Measurements from ENCODE around the gene TMEM141.
A peak's percentile ranks its signal among the peaks of the same experiment; 100 is the strongest.
"Not testable (repeated sequence)": the region's sequence is repeated elsewhere in the genome, so short reads cannot be mapped to it uniquely, and the experiment has no call there.

TMEM141 gene

DNA sequence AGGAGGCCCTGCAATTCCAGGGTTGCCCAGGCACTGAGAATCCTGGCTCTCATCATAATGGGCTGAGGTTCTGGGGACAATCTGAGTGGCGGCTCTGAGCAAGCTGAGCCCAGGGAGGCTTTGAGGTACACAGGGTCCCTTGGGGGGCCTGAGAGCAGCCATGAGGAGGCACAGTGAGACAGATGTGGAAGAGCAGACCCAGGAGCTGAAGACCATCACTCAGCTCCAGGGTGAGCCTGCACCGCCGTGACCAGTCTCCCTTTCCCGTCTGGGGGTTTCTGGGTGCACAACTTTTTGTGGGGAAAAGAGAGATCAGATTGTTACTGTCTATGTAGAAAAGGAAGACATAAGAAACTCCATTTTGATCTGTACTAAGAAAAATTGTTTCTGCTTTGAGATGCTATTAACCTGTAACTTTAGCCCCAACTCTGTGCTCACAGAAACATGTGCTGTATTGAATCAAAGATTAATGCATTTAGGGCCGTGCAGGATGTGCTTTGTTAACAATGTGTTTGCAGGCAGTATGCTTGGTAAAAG lies 5.2 kb downstream of the TMEM141 start, which contains the start of gene CCDC183:
TSS of gene CCDC183 (plus strand) at position 101 of the 537 bp plus-strand sequence. CDS start at position 161, 60 bp downstream.
- DNase-seq, result no peak

DNA sequence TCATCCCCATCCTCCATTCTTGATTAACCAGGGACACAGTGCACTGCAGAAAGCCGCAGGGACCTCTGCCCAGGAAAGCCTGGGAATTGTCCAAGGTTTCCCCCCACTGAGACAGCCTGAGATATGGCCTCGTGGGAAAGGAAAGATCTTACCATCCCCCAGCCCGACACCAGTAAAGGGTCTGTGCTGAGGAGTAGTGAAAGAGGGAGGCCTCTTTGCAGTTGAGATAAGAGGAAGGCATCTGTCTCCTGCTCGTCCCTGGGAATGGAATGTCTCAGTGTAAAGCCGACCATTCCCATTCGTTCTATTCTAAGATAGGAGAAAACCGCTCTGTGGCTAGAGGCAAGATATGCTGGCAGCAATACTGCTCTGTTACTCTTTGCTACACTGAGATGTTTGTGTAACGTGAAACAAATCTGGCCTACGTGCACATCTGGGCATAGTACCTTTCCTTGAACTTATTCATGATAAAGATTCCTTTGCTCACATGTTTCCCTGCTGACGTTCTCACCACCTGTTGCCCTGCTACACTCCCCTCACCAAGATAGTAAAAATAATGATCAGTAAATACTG lies 5.7 kb downstream of the TMEM141 start:
- DNase-seq, result not testable (repeated sequence)

DNA sequence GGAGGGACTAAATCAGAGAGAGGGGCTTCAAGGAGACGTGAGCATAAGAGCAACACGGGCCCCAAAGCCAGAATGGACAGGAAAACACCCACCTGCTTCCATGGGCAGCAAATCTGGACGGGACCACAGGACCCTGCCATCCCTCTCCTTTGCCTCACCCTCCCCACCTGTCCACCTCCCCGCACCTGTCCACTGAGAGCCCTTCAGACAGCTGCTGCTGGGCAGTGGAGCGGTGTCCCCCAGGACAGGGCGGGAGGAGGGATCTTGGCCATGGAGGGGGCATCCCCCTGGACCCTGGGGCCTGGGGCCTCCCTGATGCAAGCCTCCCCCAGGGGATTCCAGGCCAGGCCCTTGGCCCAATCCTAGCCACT lies 7.5 kb downstream of the TMEM141 start:
- no peak for DNase-seq

DNA sequence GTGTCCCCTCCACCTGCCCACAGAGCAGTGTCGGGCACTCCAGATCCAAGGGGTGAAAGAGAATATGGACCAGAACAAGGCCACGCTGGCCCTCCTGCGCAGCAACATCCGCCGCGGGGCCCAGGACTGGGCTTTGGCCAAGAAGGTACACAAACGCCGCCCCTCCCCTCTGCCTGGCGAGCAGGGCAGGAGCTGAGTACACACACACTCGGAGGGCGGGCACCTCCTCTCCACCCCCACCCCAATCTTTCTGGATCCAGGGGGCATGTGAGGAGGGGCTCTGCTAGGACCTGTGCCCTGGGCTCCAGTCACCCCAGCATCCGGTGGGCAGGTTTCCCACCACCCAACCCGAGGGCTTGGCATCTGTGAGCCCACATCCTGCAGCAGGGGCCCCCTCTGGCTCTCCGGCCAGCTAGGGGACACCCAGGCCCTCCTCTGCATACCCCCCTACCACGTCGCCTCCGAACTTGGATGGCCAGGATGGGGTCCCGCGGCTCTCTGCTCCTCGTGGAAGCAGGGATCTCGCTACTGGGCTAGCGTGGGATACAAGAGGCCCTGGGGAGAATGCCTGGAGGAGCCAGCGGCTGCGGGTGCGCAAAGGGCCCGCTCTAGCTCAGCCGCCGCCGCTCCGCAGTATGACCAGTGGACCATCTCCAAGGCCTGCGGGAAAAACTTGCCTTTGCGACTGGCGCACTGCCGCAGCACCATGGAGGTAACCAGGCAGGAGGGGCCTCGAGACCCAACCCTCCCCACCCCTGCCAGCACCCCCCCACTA lies 8.1 kb downstream of the TMEM141 start:
- DNase-seq, result no peak

DNA sequence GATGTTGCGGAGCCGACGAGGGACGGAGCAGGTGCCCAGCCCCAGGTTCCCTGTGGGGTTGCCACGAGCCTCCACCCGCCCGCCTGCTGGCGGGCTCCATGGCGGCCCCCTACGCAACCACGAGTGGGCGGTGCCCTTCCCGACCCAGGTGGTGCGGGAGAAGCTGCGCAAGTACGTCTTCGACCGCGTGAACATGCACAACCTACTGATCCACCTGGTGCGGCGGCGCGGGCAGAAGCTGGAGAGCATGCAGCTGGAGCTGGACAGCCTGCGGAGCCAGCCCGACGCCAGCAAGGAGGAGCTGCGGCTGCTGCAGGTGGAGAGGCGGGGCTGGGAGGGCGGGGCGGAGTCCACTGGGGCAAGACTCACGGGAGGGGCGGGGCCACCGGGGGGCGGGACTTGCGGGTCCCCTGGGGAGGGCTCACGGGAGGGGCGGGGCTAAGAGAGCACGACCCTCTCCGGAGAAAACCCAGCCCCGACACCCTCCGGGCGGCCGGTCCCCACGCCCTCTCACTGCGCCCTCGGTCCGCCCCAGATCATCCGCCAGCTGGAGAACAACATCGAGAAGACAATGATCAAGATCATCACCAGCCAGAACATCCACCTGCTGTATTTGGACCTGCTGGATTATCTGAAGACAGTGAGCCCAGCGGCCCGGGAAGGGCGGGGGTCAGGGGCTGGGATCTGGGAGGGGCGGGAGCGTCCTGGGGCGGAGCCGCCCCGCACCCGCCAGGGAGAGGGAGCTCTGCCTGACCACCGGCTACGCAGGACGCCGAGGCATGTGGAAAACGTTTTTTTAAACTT lies 8.9 kb downstream of the TMEM141 start:
- DNase-seq, result peak; percentile 70 to 81

DNA sequence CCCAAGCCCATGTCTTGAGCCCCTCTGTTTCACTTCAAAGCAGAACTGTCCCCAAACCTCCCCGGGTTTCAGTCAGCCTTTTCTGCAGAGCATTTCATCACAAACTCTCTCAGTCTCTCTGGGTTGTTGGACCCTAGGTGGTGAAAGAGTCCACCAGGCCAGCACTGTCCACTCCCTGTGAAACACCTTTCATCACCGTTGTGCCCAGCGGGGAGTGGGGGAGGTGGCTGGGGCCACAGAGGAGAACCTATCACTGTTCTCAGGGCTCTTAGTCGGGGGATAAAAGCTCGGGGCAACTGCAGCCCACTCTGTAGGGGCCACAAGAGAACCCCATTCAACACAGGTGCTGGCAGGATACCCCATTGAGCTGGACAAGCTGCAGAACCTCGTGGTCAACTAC lies 11.2 kb downstream of the TMEM141 start:
- DNase-seq, result no peak

DNA sequence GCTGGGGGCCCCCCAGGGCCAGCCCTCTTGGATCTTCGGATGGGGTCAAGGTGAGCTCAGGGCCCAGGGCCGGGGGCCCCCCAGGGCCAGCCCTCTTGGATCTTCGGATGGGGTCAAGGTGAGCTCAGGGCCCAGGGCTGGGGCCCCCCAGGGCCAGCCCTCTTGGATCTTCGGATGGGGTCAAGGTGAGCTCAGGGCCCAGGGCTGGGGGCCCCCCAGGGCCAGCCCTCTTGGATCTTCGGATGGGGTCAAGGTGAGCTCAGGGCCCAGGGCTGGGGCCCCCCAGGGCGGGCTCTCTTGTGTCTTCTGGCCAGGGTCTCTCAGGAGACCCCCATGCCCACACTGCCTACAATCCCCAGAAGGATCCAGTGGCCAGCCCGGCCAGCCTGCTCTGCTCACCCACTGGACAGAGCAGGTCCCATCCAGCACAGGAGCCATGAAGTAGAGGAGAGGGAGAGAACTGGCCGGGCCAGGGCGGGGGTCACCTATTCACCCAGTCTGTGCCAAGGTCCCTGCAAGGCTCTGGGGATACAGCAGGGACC lies 11.9 kb downstream of the TMEM141 start:
- DNase-seq, result not testable (repeated sequence)

DNA sequence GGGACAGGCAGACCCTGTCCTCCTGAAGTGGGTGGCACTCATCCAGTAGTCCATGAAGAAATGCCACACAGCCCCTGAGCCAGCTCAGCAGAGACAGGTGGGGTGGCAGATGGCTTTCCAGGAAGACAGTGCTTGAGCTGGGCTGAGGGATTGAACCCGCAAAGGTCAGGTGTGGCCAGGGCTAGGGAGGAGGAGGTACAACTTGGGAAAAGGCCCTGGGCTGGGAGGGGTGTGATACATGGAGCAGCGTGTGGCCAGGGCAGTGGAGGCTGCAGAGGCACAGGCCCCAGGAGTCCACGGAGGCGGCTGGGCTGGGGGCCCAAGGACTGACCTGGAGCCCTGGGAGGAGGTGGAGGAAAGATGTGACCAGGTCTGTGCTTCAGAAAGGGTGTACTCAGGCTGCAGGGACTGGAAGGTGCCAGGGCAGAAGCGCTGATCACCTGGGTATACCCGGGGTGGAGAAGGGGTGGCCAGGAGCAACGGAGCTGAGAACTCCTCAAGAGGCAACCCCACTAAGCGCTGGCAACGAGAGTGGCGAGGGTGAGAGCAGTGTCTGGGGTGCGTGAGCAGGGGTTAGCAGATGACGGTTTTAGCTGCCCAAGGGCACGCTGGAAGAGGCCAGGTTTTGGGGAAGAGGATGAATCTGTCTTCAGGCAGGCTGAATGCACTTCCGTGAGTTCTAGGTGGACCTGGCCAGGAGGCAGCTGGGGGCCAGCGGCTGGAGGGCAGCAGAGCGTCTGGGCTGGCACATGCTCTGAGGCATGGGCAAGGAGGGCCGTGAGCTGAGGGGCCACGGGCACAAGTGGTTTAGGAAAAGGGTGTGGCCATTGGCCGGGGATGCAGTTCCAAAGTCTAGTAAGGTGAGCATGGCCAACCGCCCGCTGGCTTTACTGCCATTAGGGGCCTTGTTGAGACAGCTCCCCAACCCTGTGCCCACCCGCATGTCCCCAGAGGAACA lies 12.7 kb downstream of the TMEM141 start:
- no peak for DNase-seq

DNA sequence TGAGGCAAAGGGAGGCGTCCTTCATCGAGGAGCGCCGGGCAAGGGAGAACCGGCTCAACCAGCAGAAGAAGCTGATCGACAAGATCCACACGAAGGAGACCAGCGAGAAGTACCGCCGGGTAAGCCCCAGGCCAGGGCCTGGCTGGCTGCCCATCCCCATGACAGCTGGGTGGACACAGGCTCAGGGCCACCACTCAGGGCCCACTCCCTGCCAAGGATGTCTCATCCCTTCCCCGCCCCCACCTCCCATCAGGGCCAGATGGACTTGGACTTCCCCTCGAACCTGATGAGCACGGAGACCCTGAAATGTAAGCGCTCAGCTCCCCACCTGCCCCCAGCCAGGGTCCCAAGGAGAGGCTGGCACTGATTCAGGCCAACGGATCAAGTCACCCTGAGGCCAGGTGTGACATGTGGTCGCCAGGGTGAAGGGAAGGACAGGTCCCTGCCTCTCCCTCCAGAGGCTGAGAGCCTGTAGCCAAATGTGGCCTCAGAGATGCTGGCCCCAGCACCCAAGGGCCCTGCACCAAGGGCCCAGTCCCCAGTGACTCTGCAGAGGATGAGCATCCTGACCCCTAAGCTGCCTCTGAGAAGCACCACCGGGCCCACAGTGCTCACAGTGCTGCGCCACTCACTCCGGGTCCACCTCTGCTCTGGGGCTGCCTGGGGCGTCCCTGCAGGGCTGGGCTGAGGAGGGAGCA lies 13.5 kb downstream of the TMEM141 start:
- DNase-seq, result no peak

DNA sequence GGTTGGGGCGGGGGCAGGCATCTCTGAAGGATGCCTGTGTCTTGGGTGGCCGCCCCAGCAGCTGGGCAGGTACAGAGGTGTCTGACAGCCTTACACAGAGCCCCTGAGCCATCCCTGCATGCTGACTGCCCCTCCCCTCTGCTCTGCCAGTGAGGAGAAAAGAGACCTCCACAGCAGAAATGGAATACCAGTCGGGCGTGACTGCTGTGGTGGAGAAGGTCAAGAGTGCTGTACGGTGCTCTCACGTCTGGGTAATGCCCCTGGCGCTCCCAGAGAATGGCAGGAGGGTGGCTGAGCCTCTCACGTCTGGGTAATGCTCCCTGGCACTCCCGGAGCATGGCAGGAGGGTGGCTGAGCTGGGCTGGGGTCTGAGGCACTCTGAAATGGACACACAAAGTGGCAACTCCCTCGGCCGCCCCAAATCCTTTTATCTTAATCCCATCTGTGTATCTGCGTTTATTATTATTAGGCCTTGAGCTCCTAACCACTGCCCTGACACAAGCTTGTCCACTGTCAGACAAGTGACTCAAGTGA lies 14.1 kb downstream of the TMEM141 start:
- DNase-seq, result no peak

DNA sequence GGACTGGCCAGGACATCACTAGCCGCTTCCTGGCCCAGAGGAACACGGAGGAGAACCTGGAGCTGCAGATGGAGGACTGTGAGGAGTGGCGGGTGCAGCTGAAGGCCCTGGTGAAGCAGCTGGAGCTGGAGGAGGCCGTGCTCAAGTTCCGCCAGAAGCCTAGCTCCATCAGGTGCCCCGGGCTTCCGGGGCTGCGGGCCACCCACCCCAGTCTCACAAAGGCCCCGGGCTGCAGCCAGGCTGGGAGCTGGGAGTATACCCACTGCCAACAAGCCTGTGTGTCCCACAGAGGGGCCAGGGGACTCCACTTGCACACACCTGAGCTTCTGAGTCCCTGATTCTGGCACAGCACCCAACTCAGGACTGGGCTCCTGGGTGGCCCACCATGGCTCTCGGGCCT lies 14.9 kb downstream of the TMEM141 start:
- no peak for DNase-seq

DNA sequence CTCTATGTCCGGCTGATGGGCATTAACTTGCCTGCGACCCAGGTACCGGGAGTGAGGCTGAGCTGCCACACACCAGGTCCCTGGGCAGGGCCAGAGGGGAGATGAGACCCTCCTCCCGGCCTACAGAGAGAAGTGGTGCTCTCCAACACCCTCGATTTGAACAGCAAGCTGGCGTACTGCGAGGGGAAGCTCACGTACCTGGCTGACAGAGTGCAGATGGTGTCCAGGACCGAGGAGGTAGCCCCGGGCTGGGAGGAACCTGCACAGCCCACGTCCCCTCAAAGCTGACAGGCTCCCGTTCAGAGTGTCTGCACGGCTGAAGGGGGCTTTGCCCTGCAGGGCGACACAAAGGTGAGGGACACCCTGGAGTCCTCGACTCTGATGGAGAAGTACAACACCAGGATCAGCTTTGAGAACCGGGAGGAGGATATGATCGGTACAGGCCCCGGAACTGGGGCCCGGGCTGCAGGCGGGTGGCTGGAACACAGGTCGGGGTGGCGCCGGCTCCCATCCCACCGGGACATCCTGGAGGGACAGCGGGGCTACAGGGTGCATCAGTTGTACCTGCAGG lies 15.6 kb downstream of the TMEM141 start:
- no peak for DNase-seq

DNA sequence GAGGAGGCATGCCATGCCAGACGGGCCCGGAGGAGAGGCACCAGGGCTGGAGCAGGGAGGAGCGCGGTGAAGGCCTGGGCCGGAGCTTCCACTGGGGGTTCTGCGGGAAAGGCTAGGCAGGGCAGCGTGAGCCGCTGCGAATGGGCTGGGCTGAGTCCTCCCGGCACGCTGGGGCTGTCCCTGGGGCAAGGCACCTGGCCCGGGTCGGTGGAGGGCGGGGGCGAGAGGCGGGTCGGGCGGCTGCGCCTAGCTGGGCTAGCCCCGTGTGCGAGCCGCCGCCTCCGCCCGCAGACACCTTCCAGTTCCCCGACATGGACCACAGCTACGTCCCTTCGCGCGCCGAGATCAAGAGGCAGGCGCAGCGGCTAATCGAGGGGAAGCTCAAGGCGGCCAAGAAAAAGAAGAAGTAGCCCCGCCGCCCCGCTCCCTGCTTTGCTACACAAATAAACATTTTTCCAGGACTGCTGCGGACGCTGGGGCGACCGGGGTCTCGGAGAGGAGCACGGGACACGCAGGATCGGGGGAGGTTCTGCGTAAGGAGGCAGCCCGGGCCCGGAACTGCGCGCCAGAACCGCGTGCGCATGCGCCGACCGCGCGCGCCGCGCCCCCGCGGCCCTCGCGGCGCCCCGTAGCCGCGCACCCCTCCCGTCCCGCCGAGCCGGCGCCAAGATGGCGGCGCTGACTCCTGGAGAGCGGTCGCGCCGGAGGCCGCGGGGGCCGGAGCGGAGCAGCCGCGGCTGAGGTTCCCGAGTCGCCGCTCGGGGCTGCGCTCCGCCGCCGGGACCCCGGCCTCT lies 16.3 kb downstream of the TMEM141 start, which contains the start of gene RABL6:
TSS of gene RABL6 (plus strand) at position 668 of the 794 bp plus-strand sequence. CDS start 249 bp downstream, outside the sequence.
- DNase-seq, result peak; percentile 54 to 81

DNA sequence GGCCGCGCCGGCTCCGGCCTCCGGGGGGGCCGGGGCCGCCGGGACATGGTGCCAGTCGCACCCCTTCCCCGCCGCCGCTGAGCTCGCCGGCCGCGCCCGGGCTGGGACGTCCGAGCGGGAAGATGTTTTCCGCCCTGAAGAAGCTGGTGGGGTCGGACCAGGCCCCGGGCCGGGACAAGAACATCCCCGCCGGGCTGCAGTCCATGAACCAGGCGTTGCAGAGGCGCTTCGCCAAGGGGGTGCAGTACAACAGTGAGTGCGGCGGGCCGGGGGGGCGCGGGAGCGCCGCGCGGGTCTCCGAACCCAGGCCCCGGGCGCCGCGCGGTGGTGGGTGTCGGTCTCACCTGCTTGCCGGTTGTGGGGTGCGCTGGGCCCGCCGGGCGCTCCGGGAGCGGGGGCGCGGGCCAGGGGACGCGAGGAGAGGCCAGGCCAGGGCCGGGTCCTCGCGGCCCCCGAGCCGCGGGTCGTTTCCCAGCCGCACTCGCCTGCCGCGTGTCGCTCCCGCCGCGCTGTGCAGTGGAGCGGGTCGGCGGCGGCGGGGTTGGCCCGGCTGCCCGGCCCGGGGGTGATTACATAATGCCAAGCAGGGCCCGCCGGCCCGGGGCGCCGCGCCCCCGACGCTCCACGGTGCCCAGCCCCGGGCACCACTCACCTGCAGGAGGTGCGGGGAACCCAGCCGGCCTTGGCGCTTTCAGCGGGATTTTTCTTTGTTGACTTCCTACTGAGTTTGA lies 17.1 kb downstream of the TMEM141 start:
- no peak for DNase-seq

DNA sequence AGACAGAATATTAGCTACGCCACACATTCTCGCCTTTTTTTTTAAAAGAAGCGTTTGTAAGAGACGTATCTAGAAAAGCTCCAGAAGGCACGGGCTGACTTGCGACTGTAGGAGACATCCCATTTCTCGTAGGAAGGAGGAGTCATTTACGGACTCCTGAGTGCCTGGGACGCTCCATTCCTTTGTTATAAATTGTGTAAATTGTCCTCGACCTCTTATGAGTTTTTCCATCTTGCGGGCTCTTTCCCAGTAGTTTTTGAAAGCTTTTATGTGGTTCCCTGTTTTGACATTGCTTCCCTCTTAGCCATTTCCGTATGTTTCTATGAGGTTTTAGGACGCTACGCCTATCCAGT lies 17.6 kb downstream of the TMEM141 start:
- DNase-seq, result no peak

DNA sequence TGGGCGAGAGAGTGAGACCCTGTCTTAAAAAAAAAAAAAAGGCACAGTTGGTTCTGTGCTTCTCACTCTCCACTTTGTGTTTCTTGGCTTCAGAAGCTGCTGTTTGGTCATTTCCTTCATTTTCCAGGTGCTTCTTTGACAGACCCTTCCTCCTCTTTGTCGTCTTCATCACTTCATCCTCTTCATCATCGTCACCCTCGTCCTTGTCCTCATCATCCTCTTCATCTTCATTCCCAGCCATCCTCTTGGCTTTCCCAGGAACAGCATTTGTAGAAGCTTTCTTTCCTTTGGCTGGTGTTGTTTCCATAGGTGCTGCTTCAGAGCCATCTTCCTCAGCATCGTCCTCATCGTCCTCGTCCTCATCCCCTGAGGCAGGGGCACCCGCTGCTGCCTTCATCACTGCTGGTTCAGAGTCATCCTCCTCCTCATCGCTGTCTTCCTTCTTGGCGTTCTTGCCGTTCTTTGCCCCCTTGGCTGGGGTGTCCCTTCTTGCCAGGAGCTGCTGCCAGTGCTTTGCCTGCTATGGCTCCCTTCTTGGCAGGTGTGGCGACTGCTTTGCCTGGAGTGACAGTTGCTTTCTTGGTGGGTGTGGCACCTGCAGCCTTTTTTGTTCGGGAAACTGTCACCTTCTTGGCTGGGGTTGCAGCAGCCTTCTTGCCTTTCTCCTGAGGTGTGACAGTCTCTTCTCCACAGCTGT lies 23.7 kb downstream of the TMEM141 start:
- no peak for DNase-seq

DNA sequence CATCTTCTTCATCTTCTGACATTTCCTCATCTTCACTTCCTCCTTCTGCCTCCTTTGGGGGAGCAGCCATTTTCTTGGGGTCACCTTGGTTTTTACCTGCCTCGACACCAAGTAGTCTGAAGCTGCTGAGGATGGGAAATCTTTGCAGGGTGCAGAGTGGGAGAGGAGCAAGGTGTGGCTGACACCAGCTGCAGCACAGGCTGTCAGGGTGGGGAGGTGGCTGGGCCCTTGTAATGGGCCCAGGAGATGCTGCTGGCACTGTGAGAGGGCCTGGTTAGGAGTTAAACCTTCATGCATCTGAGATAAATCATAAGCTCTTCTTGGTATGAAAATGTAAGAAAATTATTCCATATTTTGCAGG lies 24.3 kb downstream of the TMEM141 start:
- no peak for DNase-seq
